Stimulated activated CD4-positive, alpha-beta T cell treated with anti-CD3 and anti-CD28 coated beads, Interleukin-12 subunit alpha, Interleukin-12 subunit beta, amount 100 ng/mL, for 4 hours (primary cell): ENCODE results near the gene CD74.

Experiments
- DNase-seq: peaks from one replicate; pipeline ENCODE4 v3.0.0-alpha.2; 2020

Gene CD74

DNA sequence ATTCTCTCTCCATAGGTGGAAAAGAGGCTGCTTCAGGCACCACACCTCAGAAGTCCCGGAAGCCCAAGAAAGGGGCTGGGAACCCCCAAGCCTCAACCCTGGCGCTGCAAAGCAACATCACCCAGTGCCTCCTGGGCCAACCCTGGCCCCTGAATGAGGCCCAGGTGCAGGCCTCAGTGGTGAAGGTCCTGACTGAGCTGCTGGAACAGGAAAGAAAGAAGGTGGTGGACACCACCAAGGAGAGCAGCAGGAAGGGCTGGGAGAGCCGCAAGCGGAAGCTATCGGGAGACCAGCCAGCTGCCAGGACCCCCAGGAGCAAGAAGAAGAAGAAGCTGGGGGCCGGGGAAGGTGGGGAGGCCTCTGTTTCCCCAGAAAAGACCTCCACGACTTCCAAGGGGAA, 16.4 kb downstream of the CD74 start:
- no peak for DNase-seq

DNA sequence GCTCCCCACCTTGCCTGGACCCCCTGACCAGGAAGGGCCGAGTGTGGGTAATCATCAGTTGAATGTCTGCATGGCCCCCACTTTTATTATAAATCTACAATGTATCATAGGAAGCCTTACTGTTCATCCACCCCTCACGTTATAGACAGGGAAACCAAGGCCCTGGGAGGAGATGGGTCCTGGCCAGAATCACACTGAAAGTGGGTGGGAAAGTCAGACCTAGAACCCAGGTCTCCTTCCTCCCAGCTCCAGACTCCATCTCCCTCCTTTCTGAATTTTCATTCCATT, 17.1 kb downstream of the CD74 start:
- no peak for DNase-seq

DNA sequence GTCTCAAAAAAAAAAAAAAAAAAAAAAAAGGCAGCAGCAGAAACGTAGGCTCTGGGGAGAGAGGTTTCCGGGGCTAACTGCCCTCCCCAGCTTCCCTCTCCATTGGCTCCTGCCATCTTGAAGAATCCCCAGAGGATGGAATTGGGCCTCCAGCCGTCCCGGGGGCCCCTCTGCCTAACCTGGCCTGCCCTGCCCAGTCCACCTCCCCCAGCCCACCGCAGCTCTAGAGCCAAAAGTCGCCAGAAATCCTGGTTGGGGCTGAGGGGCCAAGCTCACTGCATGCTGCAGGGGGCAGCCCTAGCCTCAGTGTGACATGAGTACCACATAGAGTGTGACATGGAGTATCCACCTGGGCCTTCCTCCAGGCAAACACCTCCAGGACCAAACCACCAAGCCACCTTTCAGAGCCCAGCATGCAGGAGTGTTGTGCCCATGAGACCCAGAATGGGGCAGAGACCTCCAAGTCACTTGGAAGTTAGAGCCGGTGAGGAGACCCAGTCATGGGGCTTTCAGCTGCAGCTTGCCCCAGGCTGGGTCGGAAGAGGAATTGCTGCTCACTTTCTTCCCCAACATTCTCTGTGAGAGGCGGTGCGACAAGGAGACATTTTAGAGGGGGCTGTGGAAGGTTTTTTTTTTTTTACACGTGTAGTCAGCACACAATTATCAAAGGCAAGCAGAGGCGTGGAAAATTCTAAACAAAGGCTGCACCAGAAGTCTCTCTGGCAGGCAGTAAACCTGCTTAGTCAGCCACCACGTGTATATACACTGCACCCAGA, 17.6 kb downstream of the CD74 start:
- DNase-seq = no peak

DNA sequence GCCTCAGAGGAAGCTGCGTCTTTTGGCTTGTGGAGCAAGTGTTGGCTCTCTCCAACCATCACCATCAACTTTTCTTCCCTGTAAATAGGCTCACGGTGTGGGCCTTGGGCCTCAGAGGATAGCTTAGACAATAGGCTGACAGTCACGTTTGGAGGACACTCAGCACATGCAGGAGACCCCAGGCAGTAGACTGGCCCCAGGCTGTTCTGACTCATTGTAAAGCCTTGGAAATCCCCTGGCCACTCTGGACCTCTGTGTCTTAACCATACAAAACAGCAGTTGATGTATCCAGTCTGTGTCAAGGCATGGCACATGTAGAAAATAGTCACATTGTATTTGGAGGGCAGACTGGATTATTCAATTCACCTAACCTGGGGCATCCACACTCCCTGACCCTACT, 18.6 kb downstream of the CD74 start:
- no peak for DNase-seq

DNA sequence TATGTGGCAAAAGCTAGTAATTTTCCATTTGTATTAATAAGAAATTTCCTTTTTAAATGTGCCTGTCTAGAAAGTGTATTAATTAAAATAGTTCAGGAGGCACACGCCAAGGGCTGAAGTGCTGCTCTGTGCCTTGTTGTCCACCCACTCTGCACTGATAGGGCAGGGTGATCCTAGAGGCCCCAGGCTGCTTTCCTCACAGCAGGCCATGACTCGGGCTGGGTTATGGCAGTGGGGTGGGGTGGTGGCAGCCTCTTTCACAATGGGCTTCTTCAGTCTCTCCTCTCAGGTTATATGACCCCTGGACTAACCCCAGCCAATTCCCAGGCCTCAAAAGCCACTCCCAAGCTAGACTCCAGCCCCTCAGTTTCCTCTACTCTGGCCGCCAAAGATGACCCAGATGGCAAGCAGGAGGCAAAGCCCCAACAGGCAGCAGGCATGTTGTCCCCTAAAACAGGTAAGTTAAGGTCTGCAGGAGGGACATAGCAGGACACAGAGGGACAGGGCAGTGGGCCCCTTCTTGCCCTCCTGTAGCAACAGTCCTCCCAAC, 19.5 kb downstream of the CD74 start:
- no peak for DNase-seq

DNA sequence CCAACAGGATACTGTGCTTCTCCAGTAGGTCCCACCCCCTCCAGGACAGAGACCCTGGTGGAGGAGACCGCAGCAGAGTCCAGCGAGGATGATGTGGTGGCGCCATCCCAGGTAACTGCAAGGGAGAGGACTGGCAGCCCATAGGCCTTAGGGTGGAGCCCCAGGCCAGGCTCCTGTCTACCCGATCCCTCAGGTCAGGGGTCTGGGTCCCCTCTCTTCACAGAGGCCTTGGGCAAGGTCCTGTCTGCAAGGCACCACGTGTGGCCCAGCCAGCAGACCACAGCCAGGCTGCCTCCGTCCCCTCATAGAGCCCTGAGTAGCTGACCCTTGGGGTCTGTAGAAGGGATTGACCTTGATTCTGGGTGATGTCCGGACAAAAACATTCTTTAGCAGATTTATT, 20.0 kb downstream of the CD74 start:
- DNase-seq = no peak

DNA sequence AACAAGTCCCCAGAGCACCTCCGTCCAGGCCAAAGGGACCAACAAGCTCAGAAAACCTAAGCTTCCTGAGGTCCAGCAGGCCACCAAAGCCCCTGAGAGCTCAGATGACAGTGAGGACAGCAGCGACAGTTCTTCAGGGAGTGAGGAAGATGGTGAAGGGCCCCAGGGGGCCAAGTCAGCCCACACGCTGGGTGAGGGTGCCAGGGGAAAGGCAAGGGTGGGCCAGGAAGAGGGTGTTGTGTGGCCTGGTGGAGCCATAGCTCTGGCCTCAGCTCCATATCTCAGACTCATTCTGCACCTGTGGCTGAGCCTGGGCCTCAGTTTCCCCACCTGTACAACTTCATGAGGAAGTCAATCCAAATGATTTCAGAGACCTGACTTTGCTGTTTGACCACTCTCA, 20.7 kb downstream of the CD74 start:
- no peak for DNase-seq

DNA sequence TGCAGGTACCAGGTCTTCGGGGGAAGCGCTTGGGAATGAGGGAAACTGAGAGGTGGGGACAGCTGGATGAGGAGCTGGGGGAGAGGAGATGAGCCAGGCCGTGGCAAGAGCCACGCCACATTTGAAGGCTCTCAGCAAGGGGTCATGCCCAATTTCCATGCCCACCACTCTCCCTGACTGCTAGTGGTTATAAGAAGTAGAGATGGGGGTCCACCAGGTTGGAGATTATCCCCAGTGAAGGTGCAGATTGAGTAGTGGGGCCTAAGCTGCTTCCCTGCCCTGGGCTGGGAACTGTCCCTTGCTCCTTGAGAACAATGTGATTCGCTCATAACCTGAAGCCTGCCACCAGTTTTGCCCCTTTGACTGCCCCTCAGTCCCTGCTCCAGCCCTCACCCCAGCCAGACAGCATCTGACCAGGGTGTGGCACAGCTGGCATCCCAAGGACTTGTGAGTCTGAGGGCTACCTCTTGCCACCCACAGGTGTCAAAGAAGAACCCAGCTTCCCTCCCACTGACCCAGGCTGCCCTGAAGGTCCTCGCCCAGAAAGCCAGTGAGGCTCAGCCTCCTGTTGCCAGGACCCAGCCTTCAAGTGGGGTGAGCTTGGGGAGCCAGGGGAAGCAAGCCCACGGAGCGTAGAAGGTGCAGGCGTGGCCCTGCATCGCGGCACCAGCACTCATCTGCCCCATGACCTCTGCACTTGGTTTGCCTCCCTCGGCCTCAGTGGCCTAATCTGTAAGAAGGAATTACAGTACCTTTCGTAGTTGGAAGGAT, 21.5 kb downstream of the CD74 start:
- no peak for DNase-seq

DNA sequence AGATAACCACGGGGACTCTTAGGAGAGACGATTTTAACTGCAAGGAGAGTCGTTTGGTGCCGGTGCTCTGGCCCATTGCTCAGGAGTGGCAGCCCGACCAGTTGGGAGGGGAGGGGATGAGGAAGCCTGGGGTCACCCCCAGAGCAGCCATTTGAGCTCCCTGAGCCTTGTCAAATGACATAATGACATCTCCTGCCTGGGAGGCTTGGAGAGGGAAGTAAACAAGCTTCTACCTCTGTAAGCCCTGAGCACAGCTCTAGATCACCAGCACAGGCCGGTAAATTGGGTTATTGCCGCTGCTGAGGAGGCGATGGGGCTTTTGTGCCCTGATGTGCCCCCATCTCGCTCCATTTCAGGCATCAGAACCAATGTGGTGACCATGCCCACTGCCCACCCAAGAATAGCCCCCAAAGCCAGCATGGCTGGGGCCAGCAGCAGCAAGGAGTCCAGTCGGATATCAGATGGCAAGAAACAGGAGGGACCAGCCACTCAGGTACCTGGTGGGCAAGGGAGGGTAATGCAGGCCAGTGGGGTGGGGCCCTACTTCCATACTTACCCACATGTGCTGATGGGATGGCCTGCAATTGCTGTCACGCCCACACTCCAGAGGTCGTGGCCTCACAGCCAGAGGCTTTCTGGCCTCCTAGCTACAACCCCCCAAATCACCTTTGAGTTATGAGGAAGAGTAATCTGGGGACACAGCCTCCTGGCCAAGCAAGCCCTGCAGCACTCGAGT, 23.0 kb downstream of the CD74 start:
- no peak for DNase-seq

DNA sequence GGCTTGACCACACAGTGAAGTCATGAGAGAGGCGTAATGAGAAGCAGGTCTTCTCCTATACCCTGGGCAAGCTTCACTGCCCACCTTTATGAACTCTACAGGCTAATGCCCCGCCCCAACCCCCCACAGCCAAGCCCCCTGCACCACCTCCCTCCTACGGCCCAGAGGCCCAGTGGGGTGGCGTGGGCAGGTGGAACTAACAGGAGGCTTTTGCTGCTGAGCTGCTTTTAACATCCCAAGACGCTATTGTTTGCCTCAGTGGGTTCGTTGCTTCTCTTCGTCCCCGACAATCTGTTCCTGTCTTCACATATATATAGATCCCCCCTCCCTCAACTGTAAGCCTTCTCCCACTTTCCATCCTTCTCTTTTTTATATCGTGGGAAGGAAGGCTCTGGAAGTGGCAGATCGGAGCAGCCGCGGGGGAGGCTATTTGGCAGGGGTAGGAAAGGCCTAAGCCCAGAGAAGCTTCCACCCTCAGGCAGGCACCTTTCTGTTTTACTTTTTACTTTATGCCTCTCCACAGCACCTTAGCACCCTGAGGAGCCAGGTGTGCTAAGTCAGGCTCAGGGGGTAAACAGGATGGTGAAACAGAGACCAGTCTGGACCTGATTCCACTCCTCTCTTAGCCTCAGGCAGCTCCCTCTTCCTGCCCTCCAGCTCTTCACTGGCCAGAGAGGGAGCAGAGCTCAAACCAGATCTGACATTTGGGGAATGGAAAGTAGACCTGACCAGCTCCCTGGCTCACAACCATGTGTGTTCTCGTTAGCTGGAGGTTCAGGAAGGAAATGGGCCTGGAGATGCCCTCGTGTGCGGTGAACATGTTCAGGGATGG, 26.5 kb downstream of the CD74 start:
- DNase-seq = no peak

DNA sequence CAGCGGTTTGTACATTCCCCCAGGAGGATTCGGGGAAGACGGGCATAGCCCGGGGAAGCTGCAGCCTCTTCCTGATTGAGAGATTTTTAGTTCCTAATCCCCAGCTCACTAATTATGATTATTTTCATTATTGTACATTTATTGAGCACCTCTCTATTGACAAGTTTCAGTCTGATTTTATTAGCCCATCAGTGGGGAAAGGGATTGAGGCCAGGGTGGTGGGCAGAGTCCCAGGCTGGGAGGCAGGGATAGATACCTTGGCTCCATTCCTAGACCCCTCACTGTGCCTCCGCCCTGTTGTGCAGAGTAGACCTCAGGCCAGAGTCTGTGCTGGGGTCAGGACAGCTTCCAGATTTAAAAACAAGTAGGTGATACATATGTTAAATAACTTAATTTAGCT, 28.0 kb downstream of the CD74 start:
- DNase-seq = no peak

DNA sequence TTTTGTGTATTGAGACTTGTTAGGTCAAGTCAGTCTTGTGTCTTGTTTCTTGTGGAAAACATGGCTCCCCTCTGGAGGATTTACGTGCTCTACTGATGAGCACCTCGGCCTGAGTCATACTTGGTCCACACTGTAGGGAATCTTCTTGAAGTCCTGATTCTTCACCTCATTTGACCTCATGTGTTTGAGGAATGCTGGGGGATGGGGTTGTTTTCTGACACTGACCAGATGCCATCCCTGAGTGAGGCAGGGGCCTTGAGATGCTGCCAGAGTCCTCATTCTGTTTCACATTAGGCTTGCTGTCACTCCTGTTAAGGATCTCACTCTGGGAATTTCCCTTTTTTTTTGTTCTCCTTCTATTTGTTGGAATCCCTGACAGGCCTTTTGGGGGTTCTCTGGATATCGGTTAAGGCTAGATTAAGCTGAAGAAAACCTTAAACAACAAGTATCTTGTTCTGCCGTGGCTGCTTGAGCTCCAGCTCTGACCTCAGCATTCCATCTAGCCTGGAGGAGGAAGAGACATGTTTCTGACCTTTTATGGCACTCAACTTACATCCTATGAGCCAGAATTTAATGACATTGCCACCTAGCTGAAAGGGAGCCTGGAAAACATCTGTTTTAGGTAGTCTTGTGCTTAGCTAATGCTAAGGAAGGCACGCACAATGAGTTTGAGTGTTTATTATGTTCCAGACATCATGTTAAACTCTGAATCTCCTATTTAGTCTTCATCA, 34.6 kb downstream of the CD74 start:
- DNase-seq = no peak

DNA sequence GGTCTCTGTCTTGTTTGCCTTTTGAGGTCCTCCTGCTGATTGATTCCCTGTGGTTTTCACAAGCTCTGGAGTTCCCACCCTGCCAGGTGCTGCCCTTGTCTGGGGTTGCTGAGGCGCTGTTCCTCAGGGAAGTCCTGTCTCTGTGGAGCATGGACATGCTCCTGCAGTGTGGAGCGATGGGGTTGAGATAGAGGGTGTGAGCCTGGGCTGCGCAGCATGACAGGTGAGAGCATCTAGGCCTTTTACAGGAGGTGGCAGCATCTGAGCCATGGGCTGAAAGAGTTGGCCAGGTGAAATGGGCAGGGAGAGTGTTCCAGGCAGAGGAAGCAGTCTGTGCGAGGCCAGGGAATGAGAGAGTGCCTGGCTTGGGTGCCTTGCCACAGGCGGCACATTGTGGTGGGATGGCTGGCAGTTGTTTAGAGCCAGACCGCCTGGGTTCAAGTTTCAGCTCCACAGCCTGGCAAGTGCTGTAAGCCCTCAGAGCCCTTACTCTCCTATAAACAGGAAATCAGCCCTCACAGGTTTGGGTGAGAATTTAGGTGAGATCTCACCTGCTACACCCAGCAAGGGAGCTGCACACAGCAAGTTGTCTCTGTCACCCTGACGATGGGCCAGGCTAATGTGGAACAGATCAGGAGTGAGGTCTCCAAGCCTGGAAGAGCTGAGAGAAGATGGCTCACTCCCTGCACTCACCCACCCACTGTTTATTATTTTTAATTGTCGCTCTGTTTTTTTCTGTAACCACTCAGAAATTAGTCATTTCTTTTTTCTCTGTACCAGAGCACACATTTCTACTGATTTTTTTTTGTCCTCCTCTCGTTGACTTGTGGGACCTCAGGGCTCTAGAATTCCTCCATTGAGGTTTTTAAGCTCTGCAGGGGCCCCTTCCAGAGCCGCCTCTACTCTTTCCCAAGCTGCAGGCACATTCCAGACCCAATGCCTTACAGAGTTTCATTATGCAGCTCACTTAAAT, 35.6 kb downstream of the CD74 start:
- no peak for DNase-seq

DNA sequence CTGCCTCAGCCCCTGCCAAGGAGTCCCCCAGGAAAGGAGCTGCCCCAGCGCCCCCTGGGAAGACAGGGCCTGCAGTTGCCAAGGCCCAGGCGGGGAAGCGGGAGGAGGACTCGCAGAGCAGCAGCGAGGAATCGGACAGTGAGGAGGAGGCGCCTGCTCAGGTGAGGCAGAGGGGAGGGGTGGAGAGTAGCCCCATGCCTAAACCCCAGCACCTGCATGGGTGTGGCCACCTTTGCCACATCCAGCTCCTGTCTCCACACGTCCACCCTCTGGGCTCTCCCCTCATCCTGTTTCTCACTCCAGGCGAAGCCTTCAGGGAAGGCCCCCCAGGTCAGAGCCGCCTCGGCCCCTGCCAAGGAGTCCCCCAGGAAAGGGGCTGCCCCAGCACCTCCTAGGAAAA, 38.1 kb downstream of the CD74 start:
- DNase-seq = no peak

DNA sequence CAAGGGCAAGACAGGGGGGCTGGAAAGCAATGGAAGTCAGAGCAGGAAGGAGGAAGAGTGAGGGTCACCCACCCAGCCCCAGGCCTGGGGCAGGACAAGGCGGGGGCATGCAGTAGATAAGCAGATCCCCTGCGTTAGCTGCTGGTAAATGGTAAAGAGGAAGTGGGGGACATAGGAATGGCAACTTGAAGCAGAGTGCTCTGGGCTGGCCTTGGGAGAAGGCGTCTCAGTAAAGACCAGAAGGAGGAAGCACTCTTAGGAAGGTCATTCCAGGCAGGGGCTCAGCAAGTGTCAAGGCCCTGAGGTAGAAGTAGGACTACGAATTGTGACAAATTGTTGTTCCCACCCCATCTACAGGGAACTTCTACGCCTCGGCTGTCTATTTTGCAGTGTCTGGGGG, 40.1 kb downstream of the CD74 start:
- DNase-seq = no peak

DNA sequence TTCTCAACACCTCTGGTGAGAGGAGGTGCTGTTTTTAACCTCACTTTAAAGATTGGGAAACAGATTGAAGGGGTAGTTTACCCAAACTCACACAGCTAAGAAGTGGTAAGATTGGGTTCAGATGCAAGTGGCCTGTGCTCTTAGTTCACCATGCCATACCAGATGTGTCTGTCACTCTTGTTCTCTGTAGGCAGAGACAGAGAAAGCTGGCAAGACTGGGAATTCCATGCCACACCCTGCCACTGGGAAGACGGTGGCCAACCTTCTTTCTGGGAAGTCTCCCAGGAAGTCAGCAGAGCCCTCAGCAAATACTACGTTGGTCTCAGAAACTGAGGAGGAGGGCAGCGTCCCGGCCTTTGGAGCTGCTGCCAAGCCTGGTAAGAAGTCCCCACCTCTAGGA, 44.2 kb downstream of the CD74 start:
- DNase-seq = no peak

DNA sequence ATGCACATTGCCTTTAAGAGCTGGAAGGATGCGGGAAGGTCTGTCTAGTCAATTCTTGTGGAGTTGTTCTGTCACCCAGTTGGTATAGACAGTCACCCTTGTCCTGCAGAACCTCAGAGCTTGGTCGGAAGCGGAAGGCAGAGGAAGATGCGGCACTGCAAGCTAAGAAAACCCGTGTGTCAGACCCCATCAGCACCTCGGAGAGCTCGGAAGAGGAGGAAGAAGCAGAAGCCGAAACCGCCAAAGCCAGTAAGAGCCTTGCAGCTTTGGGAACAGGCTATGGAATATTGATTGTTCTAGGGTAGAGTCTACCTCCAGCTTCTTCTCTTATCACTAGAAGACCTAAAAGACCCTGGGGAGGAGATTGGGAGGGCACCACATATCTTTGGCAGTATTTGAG, 48.7 kb downstream of the CD74 start:
- DNase-seq = no peak

DNA sequence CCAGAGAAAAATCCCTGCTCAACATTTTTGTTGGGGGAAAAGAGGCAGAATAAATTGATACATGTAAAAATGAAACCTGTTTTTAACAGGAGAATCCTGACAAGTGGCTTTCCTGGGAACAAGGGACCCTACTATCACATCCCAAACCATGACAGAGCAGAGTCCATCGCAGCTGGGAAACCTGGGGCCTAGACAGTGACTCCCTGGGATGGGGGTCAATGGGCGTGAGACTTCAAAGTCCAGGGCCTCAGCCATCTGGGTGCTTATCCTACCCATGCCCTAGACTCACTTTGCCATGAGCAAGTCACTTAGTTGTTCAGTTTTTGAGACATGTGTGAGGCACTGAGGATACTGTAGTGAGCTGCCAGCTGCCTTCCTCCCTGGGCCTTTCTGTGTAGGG, 49.5 kb downstream of the CD74 start:
- DNase-seq = no peak

DNA sequence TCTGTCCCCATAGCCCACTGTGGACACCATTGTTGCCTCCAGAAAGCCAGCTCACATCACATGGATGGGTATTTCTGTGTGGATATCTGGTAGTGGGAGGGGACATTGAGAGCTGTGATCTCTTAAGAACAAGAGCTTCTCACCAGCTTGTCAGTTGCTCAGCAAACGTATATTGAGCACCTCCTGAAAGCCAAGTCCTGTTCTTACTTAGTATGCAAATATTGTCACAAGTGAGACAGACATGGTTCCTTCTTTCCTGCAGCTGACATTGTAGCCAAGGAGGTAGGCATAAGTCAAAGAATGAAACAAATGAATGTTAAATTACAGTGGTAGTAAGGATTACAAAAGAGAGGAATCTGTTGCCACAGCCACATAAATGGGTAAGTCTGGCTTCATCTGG, 51.4 kb downstream of the CD74 start:
- no peak for DNase-seq

DNA sequence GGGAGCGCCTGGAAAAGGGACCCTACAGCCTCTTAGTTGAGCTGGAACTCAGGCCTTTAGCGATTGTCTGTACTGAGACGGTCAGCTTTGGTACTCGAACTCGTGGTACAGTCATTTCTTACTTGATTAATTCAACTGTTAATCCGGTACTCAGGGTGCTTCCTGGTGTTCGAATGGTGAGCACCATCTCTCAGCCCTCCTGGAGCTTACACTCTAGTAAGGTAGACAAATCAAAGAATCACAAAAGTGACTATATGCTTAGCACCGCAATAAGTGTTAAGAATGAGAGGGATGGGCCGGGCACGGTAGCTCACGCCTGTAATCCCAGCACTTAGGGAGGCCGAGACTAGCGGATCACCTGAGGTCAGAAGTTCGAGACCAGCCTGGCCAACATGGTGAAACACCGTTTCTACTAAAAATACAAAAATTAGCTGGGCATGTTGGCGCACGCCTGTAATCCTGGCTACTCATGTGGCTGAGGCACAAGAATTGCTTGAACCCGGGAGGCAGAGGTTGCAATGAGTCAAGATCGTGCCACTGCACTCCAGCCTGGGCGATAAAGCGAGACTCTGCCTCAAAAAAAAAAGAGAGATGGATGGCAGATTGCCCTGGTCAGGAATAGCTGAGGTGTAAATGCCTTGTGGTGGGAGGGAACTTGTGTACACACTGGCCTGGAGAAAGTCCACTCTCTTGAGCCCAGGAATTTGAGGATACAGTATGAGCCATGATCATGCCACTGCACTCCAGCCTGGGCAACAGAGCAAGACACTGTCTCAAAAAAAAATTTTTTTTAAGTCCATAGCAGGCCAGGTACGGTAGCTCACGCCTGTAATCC, 54.2 kb downstream of the CD74 start:
- DNase-seq = no peak
